Hepatocyte (in vitro differentiated cells): Measurements from ENCODE around the gene PAK1. TPM values are rescaled to one million over a fixed set of nuclear protein-coding genes. Genes with fewer than 3 reads are reported as not detected.

Experiments used
- DNase-seq: peaks from one replicate; pipeline ENCODE4 v3.0.0-alpha.2; 2016; ENCODE audit warnings: low spot score
- H2AFZ ChIP-seq: fragments of 200-600 bp; sonication (generic); 2 replicates; pipeline ENCODE4 v1.6.0; 2016; ENCODE audit warnings: antibody characterized with exemption, mild to moderate bottlenecking
- H3K27ac ChIP-seq: fragments of 200-600 bp; sonication (generic); 2 replicates; pipeline ENCODE4 v1.5.1; 2016; ENCODE audit warnings: mild to moderate bottlenecking
- H3K27me3 ChIP-seq: fragments of 200-600 bp; sonication (generic); 2 replicates; pipeline ENCODE4 v1.6.1; 2016
- H3K36me3 ChIP-seq: fragments of 200-600 bp; sonication (generic); replicated peaks from 2 replicates; pipeline ENCODE4 v1.5.1; 2016; ENCODE audit warnings: low read depth; ENCODE audit not compliant: insufficient read depth
- H3K4me1 ChIP-seq: fragments of 200-600 bp; sonication (generic); 2 replicates; pipeline ENCODE4 v1.5.1; 2016; ENCODE audit warnings: mild to moderate bottlenecking, moderate library complexity; ENCODE audit not compliant: insufficient read depth
- H3K4me2 ChIP-seq: fragments of 200-600 bp; sonication (generic); 2 replicates; pipeline ENCODE4 v1.6.0; 2016
- H3K4me3 ChIP-seq: fragments of 200-600 bp; sonication (generic); 2 replicates; pipeline ENCODE4 v1.5.1; 2016; ENCODE audit warnings: mild to moderate bottlenecking
- H3K79me2 ChIP-seq: fragments of 200-600 bp; sonication (generic); 2 replicates; pipeline ENCODE4 v1.6.0; 2017; ENCODE audit warnings: mild to moderate bottlenecking
- H3K9me2 ChIP-seq: fragments of 200-600 bp; sonication (generic); replicated peaks from 2 replicates; pipeline ENCODE4 v1.6.0; 2017; ENCODE audit warnings: mild to moderate bottlenecking; ENCODE audit not compliant: insufficient read depth
- H3K9me3 ChIP-seq: fragments of 200-600 bp; sonication (generic); 2 replicates; pipeline ENCODE4 v1.5.1; 2016; ENCODE audit warnings: low read depth, mild to moderate bottlenecking
- H4K20me1 ChIP-seq: fragments of 200-600 bp; sonication (generic); 2 replicates; pipeline ENCODE4 v1.6.0; 2016; ENCODE audit warnings: mild to moderate bottlenecking; ENCODE audit not compliant: insufficient read depth, poor library complexity, severe bottlenecking
- CTCF ChIP-seq: fragments of 200-600 bp; sonication (generic); IDR thresholded peaks from 2 replicates; pipeline ENCODE4 v1.5.1; 2016; ENCODE audit warnings: antibody characterized with exemption, mild to moderate bottlenecking; ENCODE audit not compliant: poor library complexity
- EZH2 ChIP-seq: fragments of 200-600 bp; sonication (generic); IDR thresholded peaks from 2 replicates; pipeline ENCODE4 v1.6.1; 2016; ENCODE audit warnings: antibody characterized with exemption, mild to moderate bottlenecking, borderline replicate concordance
- EZH2phosphoT487 ChIP-seq: fragments of 200-600 bp; sonication (generic); IDR thresholded peaks from one replicate; pipeline ENCODE4 v1.6.1; 2018; ENCODE audit warnings: antibody characterized with exemption, mild to moderate bottlenecking, low read depth, moderate library complexity; ENCODE audit not compliant: unreplicated experiment, severe bottlenecking
- WGBS: methylation state at CpG from one replicate; pipeline ENCODE4 v1.1.6; 2016; ENCODE audit warnings: low lambda C conversion rate; ENCODE audit errors: missing lambda C conversion rate; 5-methylcytosine and 5-hydroxymethylcytosine counted together
- polyA plus RNA-seq: library from polyadenylated mRNA; unstranded; fragments of >200 nt; fragmentation: Nextera tagmentation; extraction: Ambion mirVana; gene quantifications from 2 replicates; pipeline ENCODE4 v1.2.1, GENCODE V29; 2016
- total RNA-seq: library from RNA; depleted of rRNA; stranded (reverse); fragments of >200 nt; gene quantifications from 2 replicates; pipeline ENCODE4 v1.2.3, GENCODE V29; 2014

Gene PAK1
- total and polyA plus RNA-seq, 2 experiments from 2014 or later = 30.3 to 62.0 TPM

GRCh38 chr11:77402218-77402556 lies 71.7 kb downstream of the PAK1 start:
- DNase-seq = no peak
- H3K4me2 ChIP-seq = no peak overlapping the region
- H3K9me3 ChIP-seq = no peaks in the 10 kb centered on the region
- H3K9me2 ChIP-seq = no peaks in the 10 kb centered on the region
- peaks cover 94% of the 10 kb centered on the region for H3K79me2 ChIP-seq
- 68% methylated on average over 3 of the region's 3 CpGs for WGBS
- H3K4me1 ChIP-seq = peaks cover 10% of the 10 kb centered on the region
- no peak overlapping the region for H3K4me3 ChIP-seq
- no peaks in the 10 kb centered on the region for H3K36me3 ChIP-seq
- TF ChIP-seq CTCF = no peak
- no peak for TF ChIP-seq EZH2
- no peak for TF ChIP-seq EZH2phosphoT487
- peaks cover 4% of the 10 kb centered on the region for H4K20me1 ChIP-seq
- H2AFZ ChIP-seq = no peak overlapping the region
- H3K27ac ChIP-seq = peak overlapping the region; percentile 37
- H3K27me3 ChIP-seq = no peaks in the 10 kb centered on the region

GRCh38 chr11:77401486-77402217 lies 72.2 kb downstream of the PAK1 start:
- Histone ChIP-seq H3K36me3 (no peaks in the 10 kb centered on the region), H3K4me1 (peaks cover 8% of the 10 kb centered on the region), H3K9me2 (no peaks in the 10 kb centered on the region), H3K79me2 (peaks cover 94% of the 10 kb centered on the region), H3K4me2 (no peak overlapping the region), H3K27me3 (no peaks in the 10 kb centered on the region), H3K4me3 (no peak overlapping the region), H2AFZ (no peak overlapping the region), H3K9me3 (no peaks in the 10 kb centered on the region), H4K20me1 (peaks cover 2% of the 10 kb centered on the region), H3K27ac (peak overlapping the region; percentile 37)
- 92% methylated on average over 2 of the region's 2 CpGs for WGBS
- DNase-seq = no peak
- TF ChIP-seq EZH2 = no peak
- no peak for TF ChIP-seq CTCF
- no peak for TF ChIP-seq EZH2phosphoT487

GRCh38 chr11:77400775-77401449 lies 73.0 kb downstream of the PAK1 start:
- H3K9me2 ChIP-seq = no peaks in the 10 kb centered on the region
- H3K27me3 ChIP-seq = no peaks in the 10 kb centered on the region
- H3K9me3 ChIP-seq = no peaks in the 10 kb centered on the region
- 95% methylated on average over 5 of the region's 5 CpGs for WGBS
- no peak overlapping the region for H3K4me2 ChIP-seq
- H3K4me1 ChIP-seq = peaks cover 15% of the 10 kb centered on the region
- H2AFZ ChIP-seq = no peak overlapping the region
- H3K79me2 ChIP-seq = peaks cover 92% of the 10 kb centered on the region
- H3K36me3 ChIP-seq = no peaks in the 10 kb centered on the region
- no peak for TF ChIP-seq EZH2phosphoT487
- TF ChIP-seq CTCF = no peak
- TF ChIP-seq EZH2 = no peak
- H3K4me3 ChIP-seq = no peak overlapping the region
- no peak overlapping the region for H3K27ac ChIP-seq
- H4K20me1 ChIP-seq = no peaks in the 10 kb centered on the region
- no peak for DNase-seq
